ENCODE data around the gene GPD1.

GRCh38 chr12:50117057-50117622 is 13.3 kb downstream of the GPD1 start:
- TF ChIP-seq, protein P1, sequence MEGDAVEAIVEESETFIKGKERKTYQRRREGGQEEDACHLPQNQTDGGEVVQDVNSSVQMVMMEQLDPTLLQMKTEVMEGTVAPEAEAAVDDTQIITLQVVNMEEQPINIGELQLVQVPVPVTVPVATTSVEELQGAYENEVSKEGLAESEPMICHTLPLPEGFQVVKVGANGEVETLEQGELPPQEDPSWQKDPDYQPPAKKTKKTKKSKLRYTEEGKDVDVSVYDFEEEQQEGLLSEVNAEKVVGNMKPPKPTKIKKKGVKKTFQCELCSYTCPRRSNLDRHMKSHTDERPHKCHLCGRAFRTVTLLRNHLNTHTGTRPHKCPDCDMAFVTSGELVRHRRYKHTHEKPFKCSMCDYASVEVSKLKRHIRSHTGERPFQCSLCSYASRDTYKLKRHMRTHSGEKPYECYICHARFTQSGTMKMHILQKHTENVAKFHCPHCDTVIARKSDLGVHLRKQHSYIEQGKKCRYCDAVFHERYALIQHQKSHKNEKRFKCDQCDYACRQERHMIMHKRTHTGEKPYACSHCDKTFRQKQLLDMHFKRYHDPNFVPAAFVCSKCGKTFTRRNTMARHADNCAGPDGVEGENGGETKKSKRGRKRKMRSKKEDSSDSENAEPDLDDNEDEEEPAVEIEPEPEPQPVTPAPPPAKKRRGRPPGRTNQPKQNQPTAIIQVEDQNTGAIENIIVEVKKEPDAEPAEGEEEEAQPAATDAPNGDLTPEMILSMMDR (IDR thresholded peaks at IDR 0.05; ENCODE audit: low read depth, low read length) = no peak
- no peak for TF ChIP-seq EZH2phosphoT487 (IDR thresholded peaks at IDR 0.05; ENCODE audit: low read depth)

Data from OCI-LY3 (cell line).